ENCODE results near the gene APOF. TPM values are rescaled to one million over a fixed set of nuclear protein-coding genes. Genes with fewer than 3 reads are reported as not detected.

Gene APOF
- total RNA-seq, 1 donor from 2014 or later = not detected

DNA sequence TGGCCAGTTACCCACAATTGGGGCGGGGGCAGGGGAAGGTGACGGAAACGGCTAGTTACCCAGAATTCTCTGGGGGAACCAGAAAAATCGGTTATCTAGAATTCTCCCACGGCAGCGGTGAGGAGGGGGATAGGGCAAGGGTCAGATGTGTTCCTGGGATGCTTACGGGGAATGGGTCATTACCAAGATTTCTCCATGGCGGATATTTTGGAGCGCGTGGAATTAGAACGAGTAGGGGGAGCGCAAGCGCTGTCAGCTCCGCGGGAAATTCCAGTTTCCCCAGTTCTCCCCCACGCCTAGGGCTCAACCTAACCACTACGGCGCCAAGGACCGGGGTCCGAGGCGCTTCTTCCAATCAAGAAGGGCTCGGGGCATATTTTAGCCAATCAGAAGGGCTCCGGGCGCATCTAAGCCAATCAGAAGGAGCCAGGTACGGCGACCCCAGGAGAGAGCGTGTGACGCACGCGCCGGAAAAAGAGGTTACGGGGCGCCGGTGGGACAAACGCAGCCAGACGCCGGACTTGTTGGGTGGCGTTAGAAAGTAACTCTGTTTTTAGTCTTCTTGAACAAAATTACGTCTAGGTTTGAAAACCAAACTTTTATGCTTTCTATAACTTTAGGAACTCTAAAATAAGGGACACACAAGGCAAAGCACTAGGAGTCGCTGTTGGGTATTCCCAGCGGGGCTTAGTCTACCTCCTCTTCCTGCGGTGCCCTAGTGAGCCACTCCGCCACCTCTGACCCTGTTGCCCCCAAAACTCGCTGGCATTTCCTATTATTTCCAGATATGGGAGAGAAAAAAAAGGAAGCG lies 28.8 kb downstream of the APOF start, which contains the start of gene PAN2:
Gene PAN2 (minus strand): TSS at position 322 of the 811 bp plus-strand sequence. CDS start 906 bp downstream, outside the sequence.
- H3K9me3 Mint-ChIP-seq = no peaks in the 10 kb centered on the region
- peak; percentile 89 for DNase-seq (ENCODE audit: extremely low spot score, unreplicated experiment)
- H3K27me3 Mint-ChIP-seq = no peaks in the 10 kb centered on the region
- peak within 1 kb of the TSS; percentile 97 for H3K4me3 Mint-ChIP-seq
- peak within 1 kb of the TSS; percentile 98 for H3K27ac Mint-ChIP-seq
- peaks cover 21% of the 10 kb centered on the region for H3K4me1 Mint-ChIP-seq (ENCODE audit: unreplicated experiment)
- H3K36me3 Mint-ChIP-seq = peaks cover 4% of the 10 kb centered on the region
- peak; percentile 78 for TF ChIP-seq CTCF (conservative IDR thresholded peaks at IDR 0.05)

GRCh38 chr12:56333197-56333678 lies 29.4 kb downstream of the APOF start:
- Mint-ChIP-seq H3K27me3 (no peaks in the 10 kb centered on the region), H3K27ac (peak overlapping the region; percentile 98), H3K4me3 (peak overlapping the region; percentile 97), H3K4me1 (ENCODE audit: unreplicated experiment) (peaks cover 16% of the 10 kb centered on the region), H3K9me3 (no peaks in the 10 kb centered on the region), H3K36me3 (peaks cover 4% of the 10 kb centered on the region)
- DNase-seq (ENCODE audit: extremely low spot score, unreplicated experiment) = no peak
- no peak for TF ChIP-seq CTCF (conservative IDR thresholded peaks at IDR 0.05)

GRCh38 chr12:56332512-56333196 lies 30.0 kb downstream of the APOF start:
- Mint-ChIP-seq H3K36me3 (peaks cover 7% of the 10 kb centered on the region), H3K4me3 (peak overlapping the region; percentile 97), H3K9me3 (no peaks in the 10 kb centered on the region), H3K4me1 (ENCODE audit: unreplicated experiment) (peaks cover 16% of the 10 kb centered on the region), H3K27me3 (no peaks in the 10 kb centered on the region), H3K27ac (peak overlapping the region; percentile 98)
- DNase-seq (ENCODE audit: extremely low spot score, unreplicated experiment) = no peak
- no peak for TF ChIP-seq CTCF (conservative IDR thresholded peaks at IDR 0.05)

- Mint-ChIP-seq H3K4me1 (ENCODE audit: unreplicated experiment) (peaks cover 16% of the 10 kb centered on the region), H3K4me3 (no peak overlapping the region), H3K27me3 (no peaks in the 10 kb centered on the region), H3K9me3 (no peaks in the 10 kb centered on the region), H3K36me3 (peaks cover 8% of the 10 kb centered on the region), H3K27ac (no peak overlapping the region)
- no peak for DNase-seq (ENCODE audit: extremely low spot score, unreplicated experiment)
- no peak for TF ChIP-seq CTCF (conservative IDR thresholded peaks at IDR 0.05)
These were observed 31.6 kb downstream of the APOF start for GRCh38 chr12:56330936-56331490.

GRCh38 chr12:56326533-56326932 lies 36.1 kb downstream of the APOF start:
- Mint-ChIP-seq H3K27ac (no peak overlapping the region), H3K4me3 (no peak overlapping the region), H3K27me3 (no peaks in the 10 kb centered on the region), H3K36me3 (peaks cover 30% of the 10 kb centered on the region), H3K9me3 (no peaks in the 10 kb centered on the region), H3K4me1 (ENCODE audit: unreplicated experiment) (no peaks in the 10 kb centered on the region)
- no peak for TF ChIP-seq CTCF (conservative IDR thresholded peaks at IDR 0.05)
- no peak for DNase-seq (ENCODE audit: extremely low spot score, unreplicated experiment)

Measured in type B pancreatic cell (in vitro differentiated cells).